ENCODE results near the gene ISL1. TPM values are rescaled to one million over a fixed set of nuclear protein-coding genes. Genes with fewer than 3 reads are reported as not detected.

Gene ISL1
- total RNA-seq, result not detected

GRCh38 chr5:51383131-51384121 is at the start of gene ISL1:
Gene ISL1, plus strand, starts transcription at chr5:51383448. Its CDS starts 224 bp downstream, at chr5:51383672.
- peak in 1 of 2 donors; percentile 48 for ATAC-seq
- Mint-ChIP-seq H3K4me3 (no peak within 1 kb of the TSS), H3K4me1 (ENCODE audit: low read depth) (peaks cover 4% of the 10 kb centered on the region), H3K27me3 (ENCODE audit: low read depth) (peaks cover 94% of the 10 kb centered on the region), H3K9me3 (no peaks in the 10 kb centered on the region), H3K36me3 (ENCODE audit: insufficient read depth) (no peaks in the 10 kb centered on the region)
- DNase-seq, result no peak

GRCh38 chr5:51336878-51337277 is 46.4 kb upstream of the ISL1 start:
- no peak for ATAC-seq
- no peak for DNase-seq
- Mint-ChIP-seq H3K9me3 (peaks cover 5% of the 10 kb centered on the region), H3K4me1 (ENCODE audit: low read depth) (no peaks in the 10 kb centered on the region), H3K27me3 (ENCODE audit: low read depth) (no peaks in the 10 kb centered on the region), H3K4me3 (no peak overlapping the region), H3K36me3 (ENCODE audit: insufficient read depth) (no peaks in the 10 kb centered on the region)

- Mint-ChIP-seq H3K4me3 (no peak overlapping the region), H3K27me3 (ENCODE audit: low read depth) (no peaks in the 10 kb centered on the region), H3K36me3 (ENCODE audit: insufficient read depth) (no peaks in the 10 kb centered on the region), H3K4me1 (ENCODE audit: low read depth) (no peaks in the 10 kb centered on the region), H3K9me3 (peaks cover 10% of the 10 kb centered on the region)
- DNase-seq (no peak), ATAC-seq (no peak)
Measured at GRCh38 chr5:51345106-51345505, 38.1 kb upstream of the ISL1 start.

- ATAC-seq, result no peak
- DNase-seq, result no peak
- Mint-ChIP-seq H3K4me3 (no peak overlapping the region), H3K36me3 (ENCODE audit: insufficient read depth) (no peaks in the 10 kb centered on the region), H3K9me3 (peaks cover 11% of the 10 kb centered on the region), H3K27me3 (ENCODE audit: low read depth) (no peaks in the 10 kb centered on the region), H3K4me1 (ENCODE audit: low read depth) (no peaks in the 10 kb centered on the region)
Measured at GRCh38 chr5:51347157-51347556, 36.1 kb upstream of the ISL1 start.

GRCh38 chr5:51347704-51348103 is 35.5 kb upstream of the ISL1 start:
- Mint-ChIP-seq H3K27me3 (ENCODE audit: low read depth) (no peaks in the 10 kb centered on the region), H3K36me3 (ENCODE audit: insufficient read depth) (no peaks in the 10 kb centered on the region), H3K4me1 (ENCODE audit: low read depth) (no peaks in the 10 kb centered on the region), H3K4me3 (no peak overlapping the region), H3K9me3 (peaks cover 11% of the 10 kb centered on the region)
- DNase-seq (no peak), ATAC-seq (no peak)

- H3K4me3 Mint-ChIP-seq, result no peak overlapping the region
- no peaks in the 10 kb centered on the region for H3K36me3 Mint-ChIP-seq (ENCODE audit: insufficient read depth)
- no peaks in the 10 kb centered on the region for H3K4me1 Mint-ChIP-seq (ENCODE audit: low read depth)
- H3K27me3 Mint-ChIP-seq (ENCODE audit: low read depth), result peaks cover 5% of the 10 kb centered on the region
- DNase-seq, result no peak
- no peaks in the 10 kb centered on the region for H3K9me3 Mint-ChIP-seq
- no peak for ATAC-seq
Measured at GRCh38 chr5:51371052-51371451, 12.2 kb upstream of the ISL1 start.

GRCh38 chr5:51373880-51374523 is 9.2 kb upstream of the ISL1 start:
- Mint-ChIP-seq H3K36me3 (ENCODE audit: insufficient read depth) (no peaks in the 10 kb centered on the region), H3K4me1 (ENCODE audit: low read depth) (peaks cover 4% of the 10 kb centered on the region), H3K27me3 (ENCODE audit: low read depth) (peaks cover 32% of the 10 kb centered on the region), H3K9me3 (no peaks in the 10 kb centered on the region), H3K4me3 (no peak overlapping the region)
- ATAC-seq (no peak), DNase-seq (no peak)

- H3K9me3 Mint-ChIP-seq, result no peaks in the 10 kb centered on the region
- H3K36me3 Mint-ChIP-seq (ENCODE audit: insufficient read depth), result no peaks in the 10 kb centered on the region
- H3K4me3 Mint-ChIP-seq, result no peak overlapping the region
- peaks cover 43% of the 10 kb centered on the region for H3K27me3 Mint-ChIP-seq (ENCODE audit: low read depth)
- DNase-seq (no peak), ATAC-seq (no peak)
- peaks cover 4% of the 10 kb centered on the region for H3K4me1 Mint-ChIP-seq (ENCODE audit: low read depth)
Measured at GRCh38 chr5:51375084-51375483, 8.2 kb upstream of the ISL1 start.

- H3K36me3 Mint-ChIP-seq (ENCODE audit: insufficient read depth), result no peaks in the 10 kb centered on the region
- no peaks in the 10 kb centered on the region for H3K9me3 Mint-ChIP-seq
- ATAC-seq, result no peak
- H3K4me1 Mint-ChIP-seq (ENCODE audit: low read depth), result peaks cover 4% of the 10 kb centered on the region
- no peak overlapping the region for H3K4me3 Mint-ChIP-seq
- peaks cover 57% of the 10 kb centered on the region for H3K27me3 Mint-ChIP-seq (ENCODE audit: low read depth)
- no peak for DNase-seq
Measured at GRCh38 chr5:51376509-51376908, 6.7 kb upstream of the ISL1 start.

GRCh38 chr5:51377151-51378060 is 5.8 kb upstream of the ISL1 start:
- peaks cover 66% of the 10 kb centered on the region for H3K27me3 Mint-ChIP-seq (ENCODE audit: low read depth)
- DNase-seq (no peak), ATAC-seq (no peak)
- H3K36me3 Mint-ChIP-seq (ENCODE audit: insufficient read depth), result no peaks in the 10 kb centered on the region
- peaks cover 4% of the 10 kb centered on the region for H3K4me1 Mint-ChIP-seq (ENCODE audit: low read depth)
- H3K9me3 Mint-ChIP-seq, result no peaks in the 10 kb centered on the region
- H3K4me3 Mint-ChIP-seq, result no peak overlapping the region

GRCh38 chr5:51378061-51378409 is 5.2 kb upstream of the ISL1 start:
- Mint-ChIP-seq H3K4me1 (ENCODE audit: low read depth) (peaks cover 4% of the 10 kb centered on the region), H3K9me3 (no peaks in the 10 kb centered on the region), H3K36me3 (ENCODE audit: insufficient read depth) (no peaks in the 10 kb centered on the region), H3K4me3 (no peak overlapping the region), H3K27me3 (ENCODE audit: low read depth) (peaks cover 71% of the 10 kb centered on the region)
- no peak for ATAC-seq
- DNase-seq, result no peak

- Mint-ChIP-seq H3K4me3 (no peak overlapping the region), H3K9me3 (no peaks in the 10 kb centered on the region), H3K36me3 (ENCODE audit: insufficient read depth) (no peaks in the 10 kb centered on the region), H3K4me1 (ENCODE audit: low read depth) (peaks cover 4% of the 10 kb centered on the region), H3K27me3 (ENCODE audit: low read depth) (peaks cover 77% of the 10 kb centered on the region)
- no peak for ATAC-seq
- DNase-seq, result no peak
Measured at GRCh38 chr5:51378448-51379330, 4.6 kb upstream of the ISL1 start.

- ATAC-seq (no peak), DNase-seq (no peak)
- Mint-ChIP-seq H3K9me3 (no peaks in the 10 kb centered on the region), H3K4me3 (no peak overlapping the region), H3K36me3 (ENCODE audit: insufficient read depth) (no peaks in the 10 kb centered on the region), H3K4me1 (ENCODE audit: low read depth) (peaks cover 4% of the 10 kb centered on the region), H3K27me3 (ENCODE audit: low read depth) (peaks cover 79% of the 10 kb centered on the region)
Measured at GRCh38 chr5:51379331-51379700, 3.9 kb upstream of the ISL1 start.
